Small intestine (tissue), 7 donors: ENCODE measurements around the gene CCNJL. TPM values are rescaled to one million over a fixed set of nuclear protein-coding genes. Genes with fewer than 3 reads are reported as not detected.

Source experiments
- DNase-seq, 2 donors: peaks; one replicate each; pipeline versions ENCODE4 v3.0.0 to v3.0.0-alpha.2; 2013
- FAIRE-seq: peaks from 2 replicates; lab custom pipeline; 2012; peaks lifted over from hg19 to GRCh38; lab: Jason Lieb, UNC
- H3K27ac ChIP-seq, 3 donors: one replicate each; pipeline ENCODE4 v1.5.1; 2013; ENCODE audit warnings: low read length in 2 of 3, mild to moderate bottlenecking in 2 of 3, control low read depth in 1 of 3, inconsistent platforms in 1 of 3, low read depth in 1 of 3, moderate library complexity in 1 of 3
- H3K27me3 ChIP-seq, 3 donors: one replicate each; pipeline ENCODE4 v1.6.1; 2013; ENCODE audit warnings: low read length in 3 of 3, inconsistent platforms in 1 of 3; ENCODE audit not compliant: control insufficient read depth in 3 of 3, insufficient read depth in 3 of 3
- H3K36me3 ChIP-seq, 3 donors: one replicate each; pipeline ENCODE4 v1.6.1; 2013; ENCODE audit warnings: low read length in 3 of 3, inconsistent platforms in 1 of 3, low read depth in 1 of 3, mild to moderate bottlenecking in 1 of 3, moderate library complexity in 1 of 3; ENCODE audit not compliant: control insufficient read depth in 3 of 3, insufficient read depth in 2 of 3
- H3K4me1 ChIP-seq, 3 donors: one replicate each; pipeline ENCODE4 v1.6.1; 2013; ENCODE audit warnings: low read length in 2 of 3, inconsistent platforms in 1 of 3, low read depth in 1 of 3, mild to moderate bottlenecking in 1 of 3, moderate library complexity in 1 of 3; ENCODE audit not compliant: control insufficient read depth in 3 of 3, insufficient read depth in 2 of 3
- H3K4me3 ChIP-seq, 3 donors: one replicate each; pipeline ENCODE4 v1.5.1; 2013; ENCODE audit warnings: low read length in 3 of 3, control low read depth in 1 of 3, inconsistent platforms in 1 of 3, low read depth in 1 of 3, mild to moderate bottlenecking in 1 of 3, moderate library complexity in 1 of 3
- H3K9me3 ChIP-seq, 2 donors: one replicate each; pipeline ENCODE4 v1.6.1; 2013; ENCODE audit warnings: low read depth in 1 of 2, low read length in 1 of 2; ENCODE audit not compliant: control insufficient read depth in 2 of 2, insufficient read depth in 1 of 2
- WGBS, 3 donors: extraction: QIAGEN DNeasy Blood & Tissue Kit; methylation state at CpG; one replicate each; pipeline ENCODE4 v1.1.7; 2013; 5-methylcytosine and 5-hydroxymethylcytosine counted together
- polyA plus RNA-seq, 4 donors: library from polyadenylated mRNA; stranded (reverse) in 3 of 4; unstranded in 1 of 4; fragments of 200-250 nt in 3 of 4; fragments of 120-200 nt in 1 of 4; gene quantifications; one replicate each; pipeline versions ENCODE4 v1.2.1 to v1.2.3, GENCODE V29; 2013
- donor health status: healthy with polysubstance abuse.
- donor health status: control.
- donor health status: control.
- donor health status: Bipolar disorder and iron deficiency.
- donor health status: healthy.

CCNJL gene
- polyA plus RNA-seq, 4 donors = 0.22 to 19.6 (median 1.5) TPM

- 91 to 94% (median 94%) methylated on average over 4 of the region's 4 CpGs for WGBS, 3 donors
- DNase-seq (no peak), FAIRE-seq (no peak)
- Histone ChIP-seq H3K27me3 (peaks cover 0 to 5% (median 3%) of the 10 kb centered on the region in 3 donors), H3K4me1 (peaks cover 3 to 23% (median 7%) of the 10 kb centered on the region in 3 donors), H3K9me3 (no peaks in the 10 kb centered on the region), H3K27ac (no peak overlapping the region), H3K36me3 (peaks cover 0 to 16% (median 0%) of the 10 kb centered on the region in 3 donors), H3K4me3 (no peak overlapping the region)
These were observed 1.6 kb downstream of the CCNJL start for GRCh38 chr5:160310552-160311295.

GRCh38 chr5:160310140-160310539 is 2.2 kb downstream of the CCNJL start:
- WGBS, 3 donors = 84 to 87% (median 85%) methylated on average over 4 of the region's 4 CpGs
- Histone ChIP-seq H3K27ac (no peak overlapping the region), H3K36me3 (peaks cover 0 to 19% (median 0%) of the 10 kb centered on the region in 3 donors), H3K4me3 (no peak overlapping the region), H3K27me3 (peaks cover 0 to 5% (median 3%) of the 10 kb centered on the region in 3 donors), H3K9me3 (no peaks in the 10 kb centered on the region), H3K4me1 (peaks cover 3 to 29% (median 7%) of the 10 kb centered on the region in 3 donors)
- DNase-seq = no peak
- FAIRE-seq = no peak

- 22 to 63% (median 32%) methylated on average over 4 of the region's 4 CpGs for whole genome bisulfite sequencing, 3 donors
- Histone ChIP-seq H3K4me3 (no peak overlapping the region), H3K9me3 (no peaks in the 10 kb centered on the region), H3K27me3 (peaks cover 0 to 3% (median 0%) of the 10 kb centered on the region in 3 donors), H3K27ac (peak overlapping the region in 1 of 3 donors; percentile 75), H3K36me3 (peaks cover 0 to 30% (median 0%) of the 10 kb centered on the region in 3 donors), H3K4me1 (peaks cover 3 to 39% (median 3%) of the 10 kb centered on the region in 3 donors)
- FAIRE-seq (no peak), DNase-seq (peak; percentile 86 to 87)
These were observed 5.7 kb downstream of the CCNJL start for GRCh38 chr5:160306696-160307095.

GRCh38 chr5:160305319-160305718 is 7.0 kb downstream of the CCNJL start:
- H3K36me3 ChIP-seq = peaks cover 0 to 30% (median 0%) of the 10 kb centered on the region in 3 donors
- peaks cover 0 to 39% (median 3%) of the 10 kb centered on the region in 3 donors for H3K4me1 ChIP-seq
- no peak overlapping the region for H3K4me3 ChIP-seq
- DNase-seq (no peak), FAIRE-seq (no peak)
- H3K9me3 ChIP-seq = no peaks in the 10 kb centered on the region
- peak overlapping the region in 1 of 3 donors; percentile 75 for H3K27ac ChIP-seq
- 92 to 95% (median 94%) methylated on average over 10 of the region's 10 CpGs for WGBS, 3 donors
- H3K27me3 ChIP-seq = no peaks in the 10 kb centered on the region

- no peak for FAIRE-seq
- WGBS, 3 donors = 12 to 63% (median 25%) methylated on average over 3 of the region's 3 CpGs
- H3K9me3 ChIP-seq = no peaks in the 10 kb centered on the region
- peaks cover 0 to 39% (median 3%) of the 10 kb centered on the region in 3 donors for H3K4me1 ChIP-seq
- DNase-seq = no peak
- no peak overlapping the region for H3K27ac ChIP-seq
- H3K4me3 ChIP-seq = no peak overlapping the region
- no peaks in the 10 kb centered on the region for H3K27me3 ChIP-seq
- peaks cover 0 to 38% (median 0%) of the 10 kb centered on the region in 3 donors for H3K36me3 ChIP-seq
These were observed 8.7 kb downstream of the CCNJL start for GRCh38 chr5:160303690-160304089.

- no peaks in the 10 kb centered on the region for H3K27me3 ChIP-seq
- WGBS, 3 donors = 91 to 97% (median 94%) methylated on average over 10 of the region's 10 CpGs
- peaks cover 0 to 26% (median 0%) of the 10 kb centered on the region in 3 donors for H3K36me3 ChIP-seq
- peaks cover 0 to 10% (median 4%) of the 10 kb centered on the region in 3 donors for H3K4me1 ChIP-seq
- no peak for DNase-seq
- H3K4me3 ChIP-seq = no peak overlapping the region
- no peak for FAIRE-seq
- no peak overlapping the region for H3K27ac ChIP-seq
- no peaks in the 10 kb centered on the region for H3K9me3 ChIP-seq
These were observed 14.2 kb downstream of the CCNJL start for GRCh38 chr5:160298189-160298588.

- H3K4me3 ChIP-seq = no peak overlapping the region
- WGBS, 3 donors = 85 to 93% (median 87%) methylated on average over 5 of the region's 5 CpGs
- DNase-seq (no peak), FAIRE-seq (no peak)
- H3K27ac ChIP-seq = no peak overlapping the region
- peaks cover 0 to 10% (median 4%) of the 10 kb centered on the region in 3 donors for H3K4me1 ChIP-seq
- H3K36me3 ChIP-seq = peaks cover 0 to 26% (median 0%) of the 10 kb centered on the region in 3 donors
- H3K27me3 ChIP-seq = no peaks in the 10 kb centered on the region
- no peaks in the 10 kb centered on the region for H3K9me3 ChIP-seq
These were observed 14.6 kb downstream of the CCNJL start for GRCh38 chr5:160297776-160298175.

GRCh38 chr5:160297004-160297403 is 15.4 kb downstream of the CCNJL start:
- no peak overlapping the region for H3K27ac ChIP-seq
- H3K36me3 ChIP-seq = peaks cover 0 to 26% (median 0%) of the 10 kb centered on the region in 3 donors
- WGBS, 3 donors = 95 to 100% (median 100%) methylated on average over 1 of the region's 1 CpG
- no peaks in the 10 kb centered on the region for H3K27me3 ChIP-seq
- no peaks in the 10 kb centered on the region for H3K9me3 ChIP-seq
- no peak for DNase-seq
- H3K4me1 ChIP-seq = peaks cover 0 to 10% (median 4%) of the 10 kb centered on the region in 3 donors
- FAIRE-seq = no peak
- H3K4me3 ChIP-seq = no peak overlapping the region
